ENCODE data around the gene PLCB4. TPM values are rescaled to one million over a fixed set of nuclear protein-coding genes. Genes with fewer than 3 reads are reported as not detected.
A peak's percentile ranks its signal among the peaks of the same experiment; 100 is the strongest.

The PLCB4 gene
- total and polyA plus RNA-seq, 4 donors: 17.1 to 32.5 (median 21.2) TPM

GRCh38 chr20:9348316-9348715 lies 279.4 kb downstream of the PLCB4 start:
- Histone ChIP-seq H3K4me3 (ENCODE audit: low read depth, low read length) (no peak overlapping the region), H3K4me1 (ENCODE audit: control insufficient read depth, insufficient read depth, low read length) (no peaks in the 10 kb centered on the region), H3K27me3 (ENCODE audit: control insufficient read depth, insufficient read depth, low read length) (no peaks in the 10 kb centered on the region), H3K27ac (ENCODE audit: low read depth, low read length) (no peak overlapping the region), H3K9me3 (ENCODE audit: control insufficient read depth, insufficient read depth, low read length) (no peaks in the 10 kb centered on the region), H3K36me3 (ENCODE audit: control insufficient read depth, insufficient read depth, low read length) (no peaks in the 10 kb centered on the region)
- 100% methylated on average over 2 of the region's 3 CpGs for WGBS (ENCODE audit: insufficient coverage)
- no peak for DNase-seq (ENCODE audit: low read depth in 4 of 6, low spot score in 6 of 6)

GRCh38 chr20:9348747-9349146 lies 279.9 kb downstream of the PLCB4 start:
- Histone ChIP-seq H3K4me3 (ENCODE audit: low read depth, low read length) (no peak overlapping the region), H3K9me3 (ENCODE audit: control insufficient read depth, insufficient read depth, low read length) (no peaks in the 10 kb centered on the region), H3K27me3 (ENCODE audit: control insufficient read depth, insufficient read depth, low read length) (no peaks in the 10 kb centered on the region), H3K27ac (ENCODE audit: low read depth, low read length) (no peak overlapping the region), H3K4me1 (ENCODE audit: control insufficient read depth, insufficient read depth, low read length) (no peaks in the 10 kb centered on the region), H3K36me3 (ENCODE audit: control insufficient read depth, insufficient read depth, low read length) (no peaks in the 10 kb centered on the region)
- 91% methylated on average over 2 of the region's 2 CpGs for WGBS (ENCODE audit: insufficient coverage)
- no peak for DNase-seq (ENCODE audit: low read depth in 4 of 6, low spot score in 6 of 6)

- Histone ChIP-seq H3K36me3 (ENCODE audit: control insufficient read depth, insufficient read depth, low read length) (no peaks in the 10 kb centered on the region), H3K4me3 (ENCODE audit: low read depth, low read length) (no peak overlapping the region), H3K27ac (ENCODE audit: low read depth, low read length) (no peak overlapping the region), H3K9me3 (ENCODE audit: control insufficient read depth, insufficient read depth, low read length) (no peaks in the 10 kb centered on the region), H3K4me1 (ENCODE audit: control insufficient read depth, insufficient read depth, low read length) (no peaks in the 10 kb centered on the region), H3K27me3 (ENCODE audit: control insufficient read depth, insufficient read depth, low read length) (no peaks in the 10 kb centered on the region)
- peak in 1 of 6 donors; percentile 63 for DNase-seq (ENCODE audit: low read depth in 4 of 6, low spot score in 6 of 6)
- WGBS (ENCODE audit: insufficient coverage): no CpG with 5 or more reads among the region's 4 CpGs
These were observed 280.4 kb downstream of the PLCB4 start for GRCh38 chr20:9349249-9349648.

- Histone ChIP-seq H3K4me1 (ENCODE audit: control insufficient read depth, insufficient read depth, low read length) (no peaks in the 10 kb centered on the region), H3K4me3 (ENCODE audit: low read depth, low read length) (no peak overlapping the region), H3K36me3 (ENCODE audit: control insufficient read depth, insufficient read depth, low read length) (no peaks in the 10 kb centered on the region), H3K27ac (ENCODE audit: low read depth, low read length) (no peak overlapping the region), H3K9me3 (ENCODE audit: control insufficient read depth, insufficient read depth, low read length) (no peaks in the 10 kb centered on the region), H3K27me3 (ENCODE audit: control insufficient read depth, insufficient read depth, low read length) (no peaks in the 10 kb centered on the region)
- DNase-seq (ENCODE audit: low read depth in 4 of 6, low spot score in 6 of 6): no peak
These were observed 283.9 kb downstream of the PLCB4 start for GRCh38 chr20:9352739-9353138.

GRCh38 chr20:9353180-9353915 lies 284.5 kb downstream of the PLCB4 start:
- Histone ChIP-seq H3K4me1 (ENCODE audit: control insufficient read depth, insufficient read depth, low read length) (no peaks in the 10 kb centered on the region), H3K27ac (ENCODE audit: low read depth, low read length) (no peak overlapping the region), H3K27me3 (ENCODE audit: control insufficient read depth, insufficient read depth, low read length) (no peaks in the 10 kb centered on the region), H3K9me3 (ENCODE audit: control insufficient read depth, insufficient read depth, low read length) (no peaks in the 10 kb centered on the region), H3K36me3 (ENCODE audit: control insufficient read depth, insufficient read depth, low read length) (no peaks in the 10 kb centered on the region), H3K4me3 (ENCODE audit: low read depth, low read length) (no peak overlapping the region)
- WGBS (ENCODE audit: insufficient coverage): 100% methylated on average over 1 of the region's 2 CpGs
- no peak for DNase-seq (ENCODE audit: low read depth in 4 of 6, low spot score in 6 of 6)

GRCh38 chr20:9353916-9354276 lies 285.0 kb downstream of the PLCB4 start:
- Histone ChIP-seq H3K4me1 (ENCODE audit: control insufficient read depth, insufficient read depth, low read length) (no peaks in the 10 kb centered on the region), H3K4me3 (ENCODE audit: low read depth, low read length) (no peak overlapping the region), H3K27ac (ENCODE audit: low read depth, low read length) (no peak overlapping the region), H3K36me3 (ENCODE audit: control insufficient read depth, insufficient read depth, low read length) (no peaks in the 10 kb centered on the region), H3K27me3 (ENCODE audit: control insufficient read depth, insufficient read depth, low read length) (no peaks in the 10 kb centered on the region), H3K9me3 (ENCODE audit: control insufficient read depth, insufficient read depth, low read length) (no peaks in the 10 kb centered on the region)
- DNase-seq (ENCODE audit: low read depth in 4 of 6, low spot score in 6 of 6): no peak
- no CpG with 5 or more reads among the region's 1 CpG for WGBS (ENCODE audit: insufficient coverage)

GRCh38 chr20:9354579-9354978 lies 285.7 kb downstream of the PLCB4 start:
- WGBS (ENCODE audit: insufficient coverage): 90% methylated on average over 1 of the region's 2 CpGs
- H3K27me3 ChIP-seq (ENCODE audit: control insufficient read depth, insufficient read depth, low read length): no peaks in the 10 kb centered on the region
- no peaks in the 10 kb centered on the region for H3K36me3 ChIP-seq (ENCODE audit: control insufficient read depth, insufficient read depth, low read length)
- no peak overlapping the region for H3K27ac ChIP-seq (ENCODE audit: low read depth, low read length)
- H3K4me1 ChIP-seq (ENCODE audit: control insufficient read depth, insufficient read depth, low read length): peaks cover 4% of the 10 kb centered on the region
- no peak overlapping the region for H3K4me3 ChIP-seq (ENCODE audit: low read depth, low read length)
- H3K9me3 ChIP-seq (ENCODE audit: control insufficient read depth, insufficient read depth, low read length): no peaks in the 10 kb centered on the region
- no peak for DNase-seq (ENCODE audit: low read depth in 4 of 6, low spot score in 6 of 6)

GRCh38 chr20:9358001-9358400 lies 289.1 kb downstream of the PLCB4 start:
- H3K4me1 ChIP-seq (ENCODE audit: control insufficient read depth, insufficient read depth, low read length): peaks cover 4% of the 10 kb centered on the region
- no peak overlapping the region for H3K27ac ChIP-seq (ENCODE audit: low read depth, low read length)
- no peak for DNase-seq (ENCODE audit: low read depth in 4 of 6, low spot score in 6 of 6)
- WGBS (ENCODE audit: insufficient coverage): 60% methylated on average over 1 of the region's 2 CpGs
- H3K9me3 ChIP-seq (ENCODE audit: control insufficient read depth, insufficient read depth, low read length): no peaks in the 10 kb centered on the region
- H3K27me3 ChIP-seq (ENCODE audit: control insufficient read depth, insufficient read depth, low read length): no peaks in the 10 kb centered on the region
- no peaks in the 10 kb centered on the region for H3K36me3 ChIP-seq (ENCODE audit: control insufficient read depth, insufficient read depth, low read length)
- no peak overlapping the region for H3K4me3 ChIP-seq (ENCODE audit: low read depth, low read length)

GRCh38 chr20:9359561-9360308 lies 290.8 kb downstream of the PLCB4 start:
- H3K36me3 ChIP-seq (ENCODE audit: control insufficient read depth, insufficient read depth, low read length): no peaks in the 10 kb centered on the region
- peak; percentile 40 to 93 (median 57) for DNase-seq (ENCODE audit: low read depth in 4 of 6, low spot score in 6 of 6)
- WGBS (ENCODE audit: insufficient coverage): 75% methylated on average over 7 of the region's 14 CpGs
- H3K27me3 ChIP-seq (ENCODE audit: control insufficient read depth, insufficient read depth, low read length): no peaks in the 10 kb centered on the region
- no peaks in the 10 kb centered on the region for H3K9me3 ChIP-seq (ENCODE audit: control insufficient read depth, insufficient read depth, low read length)
- H3K27ac ChIP-seq (ENCODE audit: low read depth, low read length): peak overlapping the region; percentile 16
- no peak overlapping the region for H3K4me3 ChIP-seq (ENCODE audit: low read depth, low read length)
- peaks cover 4% of the 10 kb centered on the region for H3K4me1 ChIP-seq (ENCODE audit: control insufficient read depth, insufficient read depth, low read length)

- H3K27ac ChIP-seq (ENCODE audit: low read depth, low read length): no peak overlapping the region
- H3K27me3 ChIP-seq (ENCODE audit: control insufficient read depth, insufficient read depth, low read length): no peaks in the 10 kb centered on the region
- no CpG with 5 or more reads among the region's 1 CpG for WGBS (ENCODE audit: insufficient coverage)
- peaks cover 4% of the 10 kb centered on the region for H3K4me1 ChIP-seq (ENCODE audit: control insufficient read depth, insufficient read depth, low read length)
- H3K4me3 ChIP-seq (ENCODE audit: low read depth, low read length): no peak overlapping the region
- H3K36me3 ChIP-seq (ENCODE audit: control insufficient read depth, insufficient read depth, low read length): no peaks in the 10 kb centered on the region
- H3K9me3 ChIP-seq (ENCODE audit: control insufficient read depth, insufficient read depth, low read length): no peaks in the 10 kb centered on the region
- DNase-seq (ENCODE audit: low read depth in 4 of 6, low spot score in 6 of 6): no peak
These were observed 291.5 kb downstream of the PLCB4 start for GRCh38 chr20:9360431-9360830.

All from spinal cord (tissue), 10 donors.